ENCODE measurements around the gene PTPRN2.

PTPRN2 gene

GRCh38 chr7:157719008-157719682 is 868.5 kb downstream of the PTPRN2 start:
- no peak overlapping the region for H3K4me3 ChIP-seq (ENCODE audit: low read depth, low read length)
- TF ChIP-seq, protein P1, sequence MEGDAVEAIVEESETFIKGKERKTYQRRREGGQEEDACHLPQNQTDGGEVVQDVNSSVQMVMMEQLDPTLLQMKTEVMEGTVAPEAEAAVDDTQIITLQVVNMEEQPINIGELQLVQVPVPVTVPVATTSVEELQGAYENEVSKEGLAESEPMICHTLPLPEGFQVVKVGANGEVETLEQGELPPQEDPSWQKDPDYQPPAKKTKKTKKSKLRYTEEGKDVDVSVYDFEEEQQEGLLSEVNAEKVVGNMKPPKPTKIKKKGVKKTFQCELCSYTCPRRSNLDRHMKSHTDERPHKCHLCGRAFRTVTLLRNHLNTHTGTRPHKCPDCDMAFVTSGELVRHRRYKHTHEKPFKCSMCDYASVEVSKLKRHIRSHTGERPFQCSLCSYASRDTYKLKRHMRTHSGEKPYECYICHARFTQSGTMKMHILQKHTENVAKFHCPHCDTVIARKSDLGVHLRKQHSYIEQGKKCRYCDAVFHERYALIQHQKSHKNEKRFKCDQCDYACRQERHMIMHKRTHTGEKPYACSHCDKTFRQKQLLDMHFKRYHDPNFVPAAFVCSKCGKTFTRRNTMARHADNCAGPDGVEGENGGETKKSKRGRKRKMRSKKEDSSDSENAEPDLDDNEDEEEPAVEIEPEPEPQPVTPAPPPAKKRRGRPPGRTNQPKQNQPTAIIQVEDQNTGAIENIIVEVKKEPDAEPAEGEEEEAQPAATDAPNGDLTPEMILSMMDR (IDR thresholded peaks at IDR 0.05; ENCODE audit: control insufficient read depth, extremely low read depth, insufficient read depth), result no peak
- no peak for DNase-seq (ENCODE audit: low read depth)

DNA sequence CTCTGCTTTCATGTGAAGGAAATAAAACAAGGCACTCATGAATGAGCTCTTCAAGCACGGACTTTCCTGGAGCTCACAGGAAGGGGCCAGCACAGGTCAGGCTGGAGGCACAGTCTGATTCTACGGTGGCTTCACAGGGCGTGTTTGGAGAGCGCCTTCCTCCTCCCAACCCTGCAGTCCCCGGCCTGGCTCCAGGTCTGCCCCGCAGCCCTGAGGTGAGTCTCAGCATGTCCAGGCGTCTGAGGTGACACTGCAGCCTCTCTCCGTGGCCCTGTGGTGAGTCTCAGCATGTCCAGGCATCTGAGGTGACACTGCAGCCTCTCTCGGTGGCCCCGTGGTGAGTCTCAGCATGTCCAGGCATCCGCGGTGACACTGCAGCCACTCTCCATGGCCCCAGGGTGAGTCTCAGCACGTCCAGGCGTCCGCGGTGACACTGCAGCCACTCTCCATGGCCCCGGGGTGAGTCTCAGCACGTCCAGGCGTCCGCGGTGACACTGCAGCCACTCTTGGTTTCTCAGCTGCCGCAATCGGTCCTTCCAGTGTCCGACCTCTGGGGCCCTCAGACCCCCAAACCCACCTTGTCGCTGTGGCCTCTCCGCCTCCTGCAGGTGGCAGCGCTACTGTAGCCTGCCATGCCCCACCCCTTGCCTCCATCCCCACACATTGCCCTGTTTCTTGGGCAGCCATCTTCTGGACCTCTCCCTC is 869.2 kb downstream of the PTPRN2 start:
- H3K4me3 ChIP-seq (ENCODE audit: low read depth, low read length), result no peak overlapping the region
- TF ChIP-seq, protein P1 (IDR thresholded peaks at IDR 0.05; ENCODE audit: control insufficient read depth, extremely low read depth, insufficient read depth), result no peak
- DNase-seq (ENCODE audit: low read depth), result no peak

- TF ChIP-seq, protein P1 (IDR thresholded peaks at IDR 0.05; ENCODE audit: control insufficient read depth, extremely low read depth, insufficient read depth), result no peak
- no peak overlapping the region for H3K4me3 ChIP-seq (ENCODE audit: low read depth, low read length)
- DNase-seq (ENCODE audit: low read depth), result no peak
Measured at GRCh38 chr7:157717211-157718174, 870.1 kb downstream of the PTPRN2 start.

DNA sequence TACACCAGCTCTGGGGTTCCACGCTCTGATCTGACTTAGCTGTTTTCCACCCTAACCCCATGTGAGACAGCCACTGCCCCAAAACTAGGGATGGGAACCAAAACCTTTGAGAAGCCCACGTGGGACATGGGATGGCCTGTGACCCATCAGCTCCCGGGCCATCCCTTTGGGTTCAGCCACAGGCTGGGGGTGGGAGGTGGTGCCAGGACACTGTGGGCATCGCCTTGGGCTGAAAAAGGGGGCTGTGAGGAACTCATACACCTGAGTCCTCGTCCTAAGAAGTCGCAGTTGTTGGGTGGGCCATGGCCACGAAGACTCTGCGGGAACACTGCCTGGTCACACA is 871.7 kb downstream of the PTPRN2 start:
- TF ChIP-seq, protein P1 (IDR thresholded peaks at IDR 0.05; ENCODE audit: control insufficient read depth, extremely low read depth, insufficient read depth), result no peak
- DNase-seq (ENCODE audit: low read depth), result no peak

DNA sequence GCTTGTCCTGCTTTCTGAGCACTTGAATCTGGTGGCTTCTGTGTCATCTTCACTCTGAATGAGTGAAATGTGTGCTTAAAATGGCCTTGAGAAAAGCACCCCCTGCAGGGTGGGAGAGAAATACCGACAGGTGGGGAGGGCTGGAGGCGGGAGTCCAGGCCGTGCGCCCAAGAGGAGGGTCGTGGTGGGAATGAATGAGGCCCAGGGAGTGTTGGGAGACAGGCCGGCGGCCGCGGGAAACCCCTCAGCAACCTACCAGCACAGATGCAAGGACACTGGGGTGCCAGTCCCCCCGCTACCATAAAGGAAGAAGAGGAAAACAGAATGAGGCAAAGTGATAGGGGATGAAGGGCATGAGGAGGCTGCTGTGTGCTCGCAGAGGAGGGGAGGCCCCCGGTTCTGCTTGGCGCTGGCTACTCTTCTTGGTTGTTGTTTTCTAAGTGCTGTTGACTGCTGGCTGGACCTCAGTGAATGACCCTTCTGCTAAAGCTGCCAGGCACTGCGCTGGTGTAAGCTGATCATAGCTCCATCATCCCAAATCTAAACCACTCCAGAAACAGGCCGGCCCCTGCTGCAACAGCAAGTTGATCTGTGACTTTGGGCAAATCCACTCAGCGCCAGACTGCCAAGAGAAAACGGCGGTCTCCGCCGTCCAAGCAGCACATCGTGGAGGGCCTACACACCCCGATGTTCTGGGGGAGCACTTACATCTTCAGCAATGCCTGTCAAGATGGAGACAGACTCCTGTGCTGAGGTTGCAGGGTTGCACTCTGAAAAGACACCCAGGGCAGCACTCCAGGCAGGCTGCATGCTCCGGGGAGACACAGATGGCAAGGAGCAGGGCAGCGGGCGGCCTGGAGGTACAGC is 872.3 kb downstream of the PTPRN2 start:
- TF ChIP-seq, protein P1 (IDR thresholded peaks at IDR 0.05; ENCODE audit: control insufficient read depth, extremely low read depth, insufficient read depth), result no peak
- DNase-seq (ENCODE audit: low read depth), result no peak
- H3K4me3 ChIP-seq (ENCODE audit: low read depth, low read length), result no peak overlapping the region

More for the DNA sequence above, 871.7 kb downstream of the PTPRN2 start:
- H3K4me3 ChIP-seq (ENCODE audit: low read depth, low read length), result no peak overlapping the region

Measured in LNCaP clone FGC (cell line).